B cell (primary cell): Measurements from ENCODE around the gene TBX2. TPM values are rescaled to one million over a fixed set of nuclear protein-coding genes. Genes with fewer than 3 reads are reported as not detected.
A peak's percentile ranks its signal among the peaks of the same experiment; 100 is the strongest.

ENCODE experiments used
- ATAC-seq: fragments of 200-7000 bp; cut with Tn5 transposase; one replicate; pipeline ENCODE4 v1.10.0; 2021; ENCODE audit warnings: low read depth, mild to moderate bottlenecking, moderate number of reproducible peaks, moderate library complexity
- CTCF ChIA-PET: fragments of 350-600 bp; sonication (Branson Sonifier 250); formaldehyde crosslinking; loops from one replicate; lab custom pipeline; 2021; ENCODE audit warnings: antibody characterized with exemption, inconsistent platforms; lab: Charles Lee
- POLR2A ChIA-PET: fragments of 350-600 bp; sonication (Branson Sonifier 250); formaldehyde crosslinking; loops from one replicate; lab custom pipeline; 2021; ENCODE audit warnings: antibody characterized with exemption; lab: Charles Lee
- DNase-seq: peaks from one replicate; pipeline ENCODE4 v3.0.0; 2013
- H2AFZ ChIP-seq: 2 replicates; pipeline ENCODE4 v1.6.1; 2012; ENCODE audit warnings: mild to moderate bottlenecking, low read depth, low read length; ENCODE audit not compliant: insufficient read depth, poor library complexity, severe bottlenecking
- H3K27ac ChIP-seq, 2 donors: 1 replicate in 1 of 2; 2 replicates in 1 of 2; pipeline ENCODE4 v1.5.1; 2012 to 2013; ENCODE audit warnings: low read length in 2 of 2, mild to moderate bottlenecking in 2 of 2, moderate library complexity in 1 of 2
- H3K27me3 ChIP-seq, 4 experiments: fragments of 200-600 bp in 1 of 4; sonication (generic) in 1 of 4; replicated peaks in 1 of 4; 1 replicate in 2 of 4; 2 replicates in 2 of 4; pipeline versions ENCODE4 v1.6.1 to v1.7.0; 2013 to 2016; ENCODE audit warnings: low read length in 3 of 4, mild to moderate bottlenecking in 2 of 4, mixed read lengths in 1 of 4, moderate library complexity in 1 of 4; ENCODE audit not compliant: insufficient read depth in 4 of 4, control insufficient read depth in 3 of 4; ENCODE audit errors: control extremely low read depth in 1 of 4
- H3K36me3 ChIP-seq, 2 experiments: replicated peaks in 1 of 2; 1 replicate in 1 of 2; 2 replicates in 1 of 2; pipeline versions ENCODE4 v1.6.1 to v1.7.1; 2013; ENCODE audit warnings: low read length in 1 of 2; ENCODE audit not compliant: insufficient read depth in 2 of 2, control insufficient read depth in 1 of 2; ENCODE audit errors: control extremely low read depth in 1 of 2, extremely low read depth in 1 of 2
- H3K4me1 ChIP-seq, 2 donors: fragments of 200-600 bp in 1 of 2; sonication (generic) in 1 of 2; 1 replicate in 1 of 2; 2 replicates in 1 of 2; pipeline versions ENCODE4 v1.5.1 to v1.6.1; 2013 to 2017; ENCODE audit warnings: low read length in 2 of 2; ENCODE audit not compliant: control insufficient read depth in 2 of 2, insufficient read depth in 2 of 2
- H3K4me2 ChIP-seq: replicated peaks from 2 replicates; pipeline ENCODE3; 2012; ENCODE audit warnings: mild to moderate bottlenecking, low read depth, low read length; ENCODE audit not compliant: poor library complexity, severe bottlenecking
- H3K4me3 ChIP-seq, 5 experiments: fragments of 200-600 bp in 1 of 5; sonication (generic) in 1 of 5; 1 replicate in 3 of 5; 2 replicates in 2 of 5; pipeline versions ENCODE4 v1.5.1 to v1.7.0; 2011 to 2016; ENCODE audit warnings: low read length in 4 of 5, mild to moderate bottlenecking in 4 of 5, low read depth in 2 of 5, control low read depth in 1 of 5, moderate library complexity in 1 of 5; ENCODE audit not compliant: insufficient read depth in 1 of 5; ENCODE audit errors: control extremely low read depth in 1 of 5, extremely low read depth in 1 of 5
- H3K79me2 ChIP-seq: fragments of 200-600 bp; sonication (generic); one replicate; pipeline ENCODE4 v1.6.0; 2016; ENCODE audit warnings: low read length; ENCODE audit not compliant: control insufficient read depth, insufficient read depth
- H3K9ac ChIP-seq: fragments of 200-600 bp; sonication (generic); 2 replicates; pipeline ENCODE4 v1.6.1; 2017; ENCODE audit warnings: mild to moderate bottlenecking, low read length, moderate library complexity
- H3K9me3 ChIP-seq, 3 donors: one replicate each; pipeline versions ENCODE4 v1.6.1 to v1.7.1; 2013; ENCODE audit warnings: low read length in 2 of 3; ENCODE audit not compliant: control insufficient read depth in 2 of 3, insufficient read depth in 1 of 3; ENCODE audit errors: control extremely low read depth in 1 of 3
- H4K20me1 ChIP-seq: 2 replicates; pipeline ENCODE4 v1.6.0; 2012; ENCODE audit warnings: mild to moderate bottlenecking, low read length; ENCODE audit not compliant: insufficient read depth, control insufficient read depth, poor library complexity, severe bottlenecking
- H3K27ac Mint-ChIP-seq: one replicate; pipeline ENCODE4 v1.8.0; 2021; ENCODE audit warnings: mixed read lengths
- H3K27me3 Mint-ChIP-seq: one replicate; pipeline ENCODE4 v1.8.0; 2021; ENCODE audit warnings: mixed read lengths
- H3K4me1 Mint-ChIP-seq: one replicate; pipeline ENCODE4 v1.8.0; 2021; ENCODE audit warnings: mixed read lengths
- H3K4me3 Mint-ChIP-seq: one replicate; pipeline ENCODE4 v1.8.0; 2021; ENCODE audit warnings: mixed read lengths
- H3K9me3 Mint-ChIP-seq: one replicate; pipeline ENCODE4 v1.8.0; 2022; ENCODE audit warnings: mixed read lengths; ENCODE audit not compliant: insufficient read depth
- EZH2 ChIP-seq: IDR thresholded peaks from 2 replicates; pipeline ENCODE4 v1.6.1; 2012; ENCODE audit warnings: borderline replicate concordance, low read depth, mild to moderate bottlenecking, moderate library complexity, low read length; ENCODE audit not compliant: insufficient read depth, poor library complexity, severe bottlenecking
- WGBS: methylation state at CpG from one replicate; pipeline ENCODE4 v1.1.5; 2013; ENCODE audit warnings: missing lambda C conversion rate; ENCODE audit not compliant: insufficient coverage; 5-methylcytosine and 5-hydroxymethylcytosine counted together
- intact Hi-C: fragments of 100-400 bp; cut with micrococcal nuclease; formaldehyde crosslinking; loops from one replicate; pipeline ENCODE4 v1.10.0; 2022
- polyA plus RNA-seq: library from polyadenylated mRNA; depleted of rRNA; stranded (reverse); fragments of >200 nt; gene quantifications from 2 replicates; pipeline ENCODE4 v1.2.3, GENCODE V29; 2012
- total RNA-seq, 2 donors: library from RNA; stranded (reverse); fragments of 120-200 nt in 1 of 2; gene quantifications; 1 replicate in 1 of 2; 2 replicates in 1 of 2; pipeline versions ENCODE4 v1.2.3 to v1.2.4, GENCODE V29; 2013 to 2022
- TF ChIP-seq, protein P1 (sequence below): fragments of 200-600 bp; IDR thresholded peaks from one replicate; pipeline ENCODE4 v1.8.0; 2022; ENCODE audit warnings: antibody characterized with exemption, mild to moderate bottlenecking

TBX2 gene
- total and polyA plus RNA-seq, 2 donors (not counting 1 experiment from before 2014, with no cell fraction given) = not detected

DNA sequence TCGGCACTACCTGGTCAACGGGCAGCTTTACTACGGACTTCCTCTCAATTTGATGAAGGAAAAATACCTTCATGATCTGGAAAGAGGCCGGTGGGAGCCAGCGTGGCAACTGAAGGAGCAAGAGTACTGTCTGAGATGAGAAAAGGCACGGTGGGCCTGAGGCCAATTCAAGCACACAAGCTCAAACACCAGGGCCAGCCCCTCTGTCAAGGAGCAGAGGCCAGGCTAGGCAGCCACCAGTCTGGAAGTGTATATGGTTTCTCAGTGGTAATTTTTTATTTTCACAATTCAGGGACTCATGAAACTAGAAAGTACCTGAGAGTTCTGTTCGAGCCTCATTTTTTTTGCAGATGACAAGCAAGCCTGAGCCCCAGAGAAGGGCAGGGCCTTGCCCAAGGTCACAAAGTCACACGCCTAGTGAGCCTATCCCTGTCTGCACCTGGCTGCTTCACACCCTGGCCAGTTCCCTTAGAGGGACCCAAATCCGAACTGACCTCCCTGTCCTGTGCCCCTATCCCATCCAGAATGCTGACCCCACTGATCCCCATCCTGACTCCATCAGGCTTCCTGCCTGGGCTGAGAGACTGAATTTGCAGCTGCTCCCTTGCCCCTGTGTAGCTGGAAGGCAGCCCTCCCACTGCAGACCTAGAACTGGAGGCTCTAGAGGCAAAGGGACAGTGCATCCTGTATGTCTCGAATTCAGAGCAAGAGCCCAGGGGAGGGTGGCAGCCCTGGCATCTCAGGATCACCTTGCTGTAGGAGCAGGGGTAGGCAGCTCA, 4.8 kb upstream of the TBX2 start:
- Histone ChIP-seq H2AFZ (no peak overlapping the region), H3K36me3 (no peaks in the 10 kb centered on the region), H3K4me3 (no peak overlapping the region), H3K4me1 (peaks cover 31 to 42% of the 10 kb centered on the region in 2 donors), H3K27ac (no peak overlapping the region), H4K20me1 (no peaks in the 10 kb centered on the region), H3K9me3 (peaks cover 0 to 30% (median 0%) of the 10 kb centered on the region in 3 donors), H3K4me2 (no peak overlapping the region), H3K9ac (no peak overlapping the region), H3K79me2 (no peaks in the 10 kb centered on the region), H3K27me3 (peaks cover 0 to 61% (median 21%) of the 10 kb centered on the region in 4 experiments)
- TF ChIP-seq, protein P1, sequence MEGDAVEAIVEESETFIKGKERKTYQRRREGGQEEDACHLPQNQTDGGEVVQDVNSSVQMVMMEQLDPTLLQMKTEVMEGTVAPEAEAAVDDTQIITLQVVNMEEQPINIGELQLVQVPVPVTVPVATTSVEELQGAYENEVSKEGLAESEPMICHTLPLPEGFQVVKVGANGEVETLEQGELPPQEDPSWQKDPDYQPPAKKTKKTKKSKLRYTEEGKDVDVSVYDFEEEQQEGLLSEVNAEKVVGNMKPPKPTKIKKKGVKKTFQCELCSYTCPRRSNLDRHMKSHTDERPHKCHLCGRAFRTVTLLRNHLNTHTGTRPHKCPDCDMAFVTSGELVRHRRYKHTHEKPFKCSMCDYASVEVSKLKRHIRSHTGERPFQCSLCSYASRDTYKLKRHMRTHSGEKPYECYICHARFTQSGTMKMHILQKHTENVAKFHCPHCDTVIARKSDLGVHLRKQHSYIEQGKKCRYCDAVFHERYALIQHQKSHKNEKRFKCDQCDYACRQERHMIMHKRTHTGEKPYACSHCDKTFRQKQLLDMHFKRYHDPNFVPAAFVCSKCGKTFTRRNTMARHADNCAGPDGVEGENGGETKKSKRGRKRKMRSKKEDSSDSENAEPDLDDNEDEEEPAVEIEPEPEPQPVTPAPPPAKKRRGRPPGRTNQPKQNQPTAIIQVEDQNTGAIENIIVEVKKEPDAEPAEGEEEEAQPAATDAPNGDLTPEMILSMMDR = no peak
- no peak for TF ChIP-seq EZH2
- 94% methylated on average over 10 of the region's 10 CpGs for WGBS
- ATAC-seq (no peak), DNase-seq (no peak)
- Mint-ChIP-seq H3K27ac (no peak overlapping the region), H3K27me3 (peaks cover 33% of the 10 kb centered on the region), H3K4me3 (no peak overlapping the region), H3K4me1 (peaks cover 17% of the 10 kb centered on the region), H3K9me3 (no peaks in the 10 kb centered on the region)
- intact Hi-C loops = no loop called here
- CTCF ChIA-PET = interaction anchor here (1.3 kb wide), 1 partner anchor 674 kb away, joined by 6 read pairs; no protein-coding TSS in a partner anchor
- POLR2A ChIA-PET = no interaction called here

- no peak overlapping the region for H2AFZ ChIP-seq
- CTCF ChIA-PET = interaction anchor here (1.3 kb wide), 1 partner anchor 675 kb away, joined by 6 read pairs; no protein-coding TSS in a partner anchor
- H3K4me2 ChIP-seq = peak overlapping the region; percentile 54
- H3K79me2 ChIP-seq = no peaks in the 10 kb centered on the region
- no peak overlapping the region for H3K4me3 ChIP-seq
- DNase-seq (no peak), ATAC-seq (no peak)
- intact Hi-C loops = no loop called here
- no peaks in the 10 kb centered on the region for H4K20me1 ChIP-seq
- 36% methylated on average over 38 of the region's 38 CpGs for WGBS
- POLR2A ChIA-PET = no interaction called here
- peaks cover 31 to 40% of the 10 kb centered on the region in 2 donors for H3K4me1 ChIP-seq
- H3K9ac ChIP-seq = no peak overlapping the region
- no peaks in the 10 kb centered on the region for H3K36me3 ChIP-seq
- Mint-ChIP-seq H3K9me3 (no peaks in the 10 kb centered on the region), H3K27me3 (peaks cover 32% of the 10 kb centered on the region), H3K4me1 (peaks cover 14% of the 10 kb centered on the region), H3K27ac (peak overlapping the region; percentile 32), H3K4me3 (peak overlapping the region; percentile 34)
- no peak overlapping the region for H3K27ac ChIP-seq
- H3K9me3 ChIP-seq = peaks cover 0 to 31% (median 0%) of the 10 kb centered on the region in 3 donors
- peaks cover 0 to 61% (median 21%) of the 10 kb centered on the region in 4 experiments for H3K27me3 ChIP-seq
- TF ChIP-seq EZH2 = no peak
- TF ChIP-seq, protein P1 = no peak
These were observed 4.1 kb upstream of the TBX2 start for GRCh38 chr17:61395409-61395982.
